Fibroblast of pulmonary artery (primary cell): Measurements from ENCODE around the gene NCR2.

ENCODE experiments used
- DNase-seq: peaks from one replicate; pipeline ENCODE4 v3.0.0-alpha.2; 2010; ENCODE audit warnings: low read depth
- H3K4me3 ChIP-seq: replicated peaks from 2 replicates; pipeline ENCODE4 v1.5.1; 2011; ENCODE audit warnings: low read depth, mild to moderate bottlenecking, control low read depth, low read length, moderate library complexity
- TF ChIP-seq, protein P1 (sequence below): IDR thresholded peaks from 2 replicates; pipeline ENCODE4 v1.5.1; 2011; ENCODE audit warnings: mild to moderate bottlenecking, control low read depth, low read length, inconsistent platforms; ENCODE audit errors: missing control alignments

Gene NCR2

DNA sequence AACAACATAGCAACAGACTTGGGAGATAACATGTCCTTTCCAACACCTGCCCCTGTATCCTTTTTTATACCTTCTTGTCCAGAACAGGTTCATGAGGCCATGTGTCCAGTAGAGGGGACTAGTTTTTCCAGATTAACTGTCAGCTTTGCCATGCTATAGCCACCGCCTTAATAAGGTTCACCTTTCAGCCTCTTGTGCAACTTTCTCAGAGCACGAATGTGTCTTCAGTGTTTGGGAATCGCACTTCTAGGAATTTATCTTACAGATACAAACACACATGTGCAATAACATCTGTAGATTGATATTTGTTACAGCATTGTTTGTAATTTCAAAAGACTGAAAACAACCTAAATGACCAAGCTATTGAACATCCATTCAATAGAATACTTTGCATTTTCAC is 21.4 kb downstream of the NCR2 start:
- no peak for DNase-seq
- H3K4me3 ChIP-seq: no peak overlapping the region
- TF ChIP-seq, protein P1, sequence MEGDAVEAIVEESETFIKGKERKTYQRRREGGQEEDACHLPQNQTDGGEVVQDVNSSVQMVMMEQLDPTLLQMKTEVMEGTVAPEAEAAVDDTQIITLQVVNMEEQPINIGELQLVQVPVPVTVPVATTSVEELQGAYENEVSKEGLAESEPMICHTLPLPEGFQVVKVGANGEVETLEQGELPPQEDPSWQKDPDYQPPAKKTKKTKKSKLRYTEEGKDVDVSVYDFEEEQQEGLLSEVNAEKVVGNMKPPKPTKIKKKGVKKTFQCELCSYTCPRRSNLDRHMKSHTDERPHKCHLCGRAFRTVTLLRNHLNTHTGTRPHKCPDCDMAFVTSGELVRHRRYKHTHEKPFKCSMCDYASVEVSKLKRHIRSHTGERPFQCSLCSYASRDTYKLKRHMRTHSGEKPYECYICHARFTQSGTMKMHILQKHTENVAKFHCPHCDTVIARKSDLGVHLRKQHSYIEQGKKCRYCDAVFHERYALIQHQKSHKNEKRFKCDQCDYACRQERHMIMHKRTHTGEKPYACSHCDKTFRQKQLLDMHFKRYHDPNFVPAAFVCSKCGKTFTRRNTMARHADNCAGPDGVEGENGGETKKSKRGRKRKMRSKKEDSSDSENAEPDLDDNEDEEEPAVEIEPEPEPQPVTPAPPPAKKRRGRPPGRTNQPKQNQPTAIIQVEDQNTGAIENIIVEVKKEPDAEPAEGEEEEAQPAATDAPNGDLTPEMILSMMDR: no peak

GRCh38 chr6:41358503-41358902 is 23.1 kb downstream of the NCR2 start:
- no peak overlapping the region for H3K4me3 ChIP-seq
- TF ChIP-seq, protein P1: no peak
- no peak for DNase-seq

DNA sequence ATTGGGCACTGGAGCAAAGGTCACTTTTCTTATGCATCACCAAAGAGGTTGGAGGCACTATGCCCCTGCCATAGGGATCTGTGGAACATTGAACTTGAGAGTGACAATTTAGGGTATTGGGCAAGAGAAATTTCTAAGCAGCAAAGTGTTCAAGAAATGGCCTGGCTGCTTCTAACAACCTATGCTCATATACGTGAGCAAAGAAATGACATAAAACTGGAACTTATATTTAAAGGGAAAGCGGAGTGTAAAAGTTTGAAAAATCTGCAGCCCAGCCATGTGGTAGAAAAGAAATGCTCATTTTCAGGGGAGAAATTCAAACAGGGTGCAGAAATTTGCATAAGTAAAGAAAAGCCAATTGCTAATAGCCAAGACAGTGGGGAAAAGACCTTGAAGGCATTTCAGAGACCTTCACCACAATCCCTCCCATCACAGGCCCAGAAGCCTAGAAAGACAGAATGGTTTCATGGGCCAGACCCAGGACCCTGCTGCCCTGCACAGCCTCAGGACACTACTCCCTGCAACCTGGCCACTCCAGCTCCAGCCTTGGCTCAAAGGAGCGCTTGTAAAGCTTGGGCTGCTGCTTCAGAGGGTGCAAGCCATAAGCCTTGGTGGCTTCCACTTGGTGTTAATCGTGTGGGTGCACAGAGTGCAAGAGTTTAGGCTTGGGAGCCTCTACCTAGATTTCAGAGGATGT is 24.4 kb downstream of the NCR2 start:
- H3K4me3 ChIP-seq: no peak overlapping the region
- TF ChIP-seq, protein P1: no peak
- DNase-seq: no peak

GRCh38 chr6:41360314-41360685 is 24.9 kb downstream of the NCR2 start:
- no peak for DNase-seq
- TF ChIP-seq, protein P1: no peak
- H3K4me3 ChIP-seq: no peak overlapping the region

DNA sequence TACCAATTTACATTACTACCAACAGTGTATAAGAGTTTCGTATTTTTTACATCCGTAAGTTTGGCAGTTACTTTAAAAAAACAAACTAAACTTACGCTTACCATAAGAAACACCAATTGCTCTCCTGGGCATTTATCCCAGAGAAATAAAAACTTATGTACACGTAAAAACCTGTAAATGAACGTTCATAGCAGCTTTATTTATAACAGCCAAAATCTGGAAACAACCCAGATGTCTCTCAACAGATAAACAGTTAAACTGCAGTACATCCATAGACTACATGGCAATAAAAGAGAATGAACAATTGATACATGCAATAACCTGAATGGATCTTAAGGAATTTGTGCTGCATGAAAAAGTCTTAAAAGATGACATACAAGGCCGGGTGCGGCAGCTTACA is 30.7 kb downstream of the NCR2 start:
- DNase-seq: no peak
- TF ChIP-seq, protein P1: no peak

GRCh38 chr6:41367061-41367460 is 31.7 kb downstream of the NCR2 start:
- TF ChIP-seq, protein P1: no peak
- no peak for DNase-seq

More for the DNA sequence above, 30.7 kb downstream of the NCR2 start:
- no peak overlapping the region for H3K4me3 ChIP-seq

DNA sequence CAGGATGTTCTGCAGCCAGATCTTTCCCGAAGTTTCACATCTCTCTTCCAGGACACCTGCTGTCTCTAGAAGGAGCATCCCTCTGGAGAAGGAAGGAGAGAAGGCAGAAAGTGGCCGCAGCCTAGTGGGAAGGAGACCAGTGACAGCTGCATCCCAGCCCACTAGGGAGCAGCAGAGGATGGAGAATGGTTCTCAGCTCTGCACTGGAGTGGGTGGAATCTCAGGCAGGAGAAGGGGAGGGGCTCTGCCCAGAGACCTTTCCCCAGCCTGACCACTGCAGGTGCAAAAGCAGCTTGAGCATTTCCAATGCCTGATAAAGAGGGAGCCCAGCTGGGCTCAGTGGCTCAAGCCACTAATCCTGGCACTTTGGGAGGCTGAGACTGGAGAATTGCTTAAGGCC is 32.3 kb downstream of the NCR2 start:
- H3K4me3 ChIP-seq: no peak overlapping the region
- DNase-seq: peak; percentile 57
- TF ChIP-seq, protein P1: peak; percentile 76

More at GRCh38 chr6:41367061-41367460, 31.7 kb downstream of the NCR2 start:
- H3K4me3 ChIP-seq: no peak overlapping the region
